Fibroblast of lung (primary cell): ENCODE data around the gene TOM1. TPM values are rescaled to one million over a fixed set of nuclear protein-coding genes. Genes with fewer than 3 reads are reported as not detected.

Source experiments
- DNase-seq, 2 donors: peaks; one replicate each; pipeline versions ENCODE4 v3.0.0 to v3.0.0-alpha.2; 2010; ENCODE audit warnings: low read depth in 2 of 2
- H2AFZ ChIP-seq: 2 replicates; pipeline ENCODE4 v1.5.1; 2012; ENCODE audit warnings: low read length, control low read depth, inconsistent platforms
- H3K27ac ChIP-seq: 2 replicates; pipeline ENCODE4 v1.5.1; 2011; ENCODE audit warnings: low read length, control low read depth; ENCODE audit not compliant: insufficient read depth
- H3K27me3 ChIP-seq: 2 replicates; pipeline ENCODE4 v1.5.1; 2011; ENCODE audit warnings: mild to moderate bottlenecking, low read length; ENCODE audit not compliant: control insufficient read depth, insufficient read depth
- H3K36me3 ChIP-seq: 2 replicates; pipeline ENCODE4 v1.5.1; 2011; ENCODE audit warnings: low read length; ENCODE audit not compliant: control insufficient read depth, insufficient read depth
- H3K4me1 ChIP-seq: 2 replicates; pipeline ENCODE4 v1.5.1; 2011; ENCODE audit warnings: low read length; ENCODE audit not compliant: control insufficient read depth, insufficient read depth; ENCODE audit errors: extremely low read depth
- H3K4me2 ChIP-seq: 2 replicates; pipeline ENCODE4 v1.5.1; 2011; ENCODE audit warnings: low read length, control low read depth; ENCODE audit not compliant: insufficient read depth; ENCODE audit errors: extremely low read depth
- H3K4me3 ChIP-seq, 4 experiments: fragments of 200-600 bp in 1 of 4; sonication (generic) in 1 of 4; replicated peaks in 1 of 4; 2 replicates each; pipeline ENCODE4 v1.5.1; 2011 to 2016; ENCODE audit warnings: low read length in 4 of 4, low read depth in 3 of 4, mild to moderate bottlenecking in 3 of 4, control low read depth in 2 of 4, inconsistent platforms in 1 of 4, mixed read lengths in 1 of 4; ENCODE audit not compliant: insufficient read depth in 1 of 4; ENCODE audit errors: control extremely low read depth in 1 of 4
- H3K79me2 ChIP-seq: 2 replicates; pipeline ENCODE4 v1.5.1; 2012; ENCODE audit warnings: mild to moderate bottlenecking, low read length, inconsistent platforms; ENCODE audit not compliant: control insufficient read depth, insufficient read depth
- H3K9ac ChIP-seq: 2 replicates; pipeline ENCODE4 v1.5.1; 2011; ENCODE audit warnings: mild to moderate bottlenecking, low read length, control low read depth; ENCODE audit not compliant: insufficient read depth
- H3K9me3 ChIP-seq: 2 replicates; pipeline ENCODE4 v1.5.1; 2012; ENCODE audit warnings: low read depth, low read length; ENCODE audit not compliant: control insufficient read depth, insufficient read depth
- H4K20me1 ChIP-seq: 2 replicates; pipeline ENCODE4 v1.5.1; 2011; ENCODE audit warnings: low read length; ENCODE audit not compliant: control insufficient read depth, insufficient read depth; ENCODE audit errors: extremely low read depth
- CTCF ChIP-seq, 2 donors: IDR thresholded peaks in 1 of 2; conservative IDR thresholded peaks in 1 of 2; 1 replicate in 1 of 2; 2 replicates in 1 of 2; pipeline ENCODE4 v1.5.1; 2011 to 2012; ENCODE audit warnings: low read length in 2 of 2, control low read depth in 1 of 2, inconsistent platforms in 1 of 2, low read depth in 1 of 2, mild to moderate bottlenecking in 1 of 2
- EZH2 ChIP-seq: IDR thresholded peaks from 2 replicates; pipeline ENCODE4 v1.5.1; 2012; ENCODE audit warnings: low read length, control low read depth, mild to moderate bottlenecking; ENCODE audit errors: missing control alignments
- polyA plus RNA-seq, 2 donors: library from polyadenylated mRNA; depleted of rRNA in 1 of 2; stranded (reverse) in 1 of 2; unstranded in 1 of 2; fragments of >200 nt; gene quantifications; 2 replicates each; pipeline ENCODE4 v1.2.1, GENCODE V29; 2011 to 2012; ENCODE audit warnings: missing spikeins in 1 of 2
- total RNA-seq: library from RNA; depleted of rRNA; stranded (reverse); fragments of >200 nt; gene quantifications from 2 replicates; pipeline ENCODE4 v1.2.1, GENCODE V29; 2014

The TOM1 gene
- total and polyA plus RNA-seq, 2 donors (not counting 1 experiment from before 2014, with no cell fraction given), result 30.9 to 51.6 TPM

DNA sequence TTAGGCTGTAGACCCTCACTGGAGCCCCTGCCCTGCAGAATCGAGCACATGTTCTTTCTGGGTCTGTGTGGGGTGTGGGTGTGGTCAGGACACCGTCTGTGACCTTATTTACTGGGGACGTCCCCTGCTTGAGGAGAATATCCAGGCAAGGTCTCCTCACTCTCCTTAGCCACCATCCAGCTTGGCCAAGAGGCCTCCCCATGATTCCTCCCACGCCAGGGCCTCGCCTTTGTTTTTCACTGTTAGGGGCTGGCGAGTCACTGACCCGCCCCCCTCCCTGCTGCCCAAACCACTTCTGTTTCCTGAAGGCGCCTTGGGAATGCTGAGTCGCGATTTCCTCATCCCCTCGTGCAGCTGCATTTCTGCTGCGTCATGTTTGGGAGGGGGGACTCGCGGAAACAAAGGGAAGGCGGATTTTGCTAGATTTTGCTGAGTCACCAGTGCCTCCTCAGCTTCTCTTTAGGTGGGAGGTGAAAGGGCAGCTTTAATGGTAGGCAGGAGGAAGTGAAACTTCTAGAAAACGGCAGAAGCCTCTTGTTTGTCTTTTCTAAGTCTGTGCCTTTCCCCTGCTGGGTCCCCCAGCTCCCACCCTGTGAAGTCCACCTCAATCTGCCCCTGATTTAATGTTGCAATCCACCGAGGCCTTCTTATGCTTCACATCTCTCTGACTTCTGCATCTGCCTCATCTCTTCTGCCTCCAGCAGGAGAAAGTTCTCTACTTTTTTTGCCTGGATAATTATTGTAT is 77.2 kb downstream of the TOM1 start:
- peak overlapping the region; percentile 77 for H3K4me2 ChIP-seq
- no peaks in the 10 kb centered on the region for H3K27me3 ChIP-seq
- H3K9ac ChIP-seq, result peak overlapping the region; percentile 58
- H3K27ac ChIP-seq, result peak overlapping the region; percentile 95
- H3K4me1 ChIP-seq, result peaks cover 17% of the 10 kb centered on the region
- no peak for TF ChIP-seq EZH2
- TF ChIP-seq CTCF (conservative IDR thresholded peaks at IDR 0.05 in 1 of 2, IDR thresholded peaks at IDR 0.05 in 1 of 2; ENCODE audit: low read depth in 1 of 2, low read length in 2 of 2), result no peak
- H2AFZ ChIP-seq, result peak overlapping the region; percentile 76
- H3K4me3 ChIP-seq, result peak overlapping the region in 1 of 4 experiments; percentile 9
- DNase-seq, result peak; percentile 97 to 99
- no peaks in the 10 kb centered on the region for H3K36me3 ChIP-seq
- no peaks in the 10 kb centered on the region for H4K20me1 ChIP-seq
- no peaks in the 10 kb centered on the region for H3K9me3 ChIP-seq
- H3K79me2 ChIP-seq, result peaks cover 9% of the 10 kb centered on the region

DNA sequence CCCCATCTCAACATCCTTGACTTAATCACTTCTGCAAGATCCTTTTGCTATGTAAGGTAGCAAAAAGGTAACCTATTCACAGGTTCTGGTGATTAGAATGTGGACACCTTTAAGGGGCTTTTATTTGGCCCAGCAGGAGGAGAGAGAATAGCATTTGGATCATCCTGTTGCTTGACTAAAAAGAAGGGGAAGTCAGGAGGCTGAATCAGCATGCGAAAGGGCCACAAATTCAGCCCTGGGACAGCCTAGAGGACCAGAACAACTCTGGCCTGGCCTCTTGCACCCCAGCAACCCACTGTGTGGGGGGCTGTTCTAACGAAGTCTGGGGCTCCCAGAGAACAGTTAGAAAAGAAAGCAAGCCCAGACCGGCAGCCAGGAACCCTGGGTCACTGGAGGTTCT is 78.0 kb downstream of the TOM1 start:
- TF ChIP-seq EZH2, result no peak
- no peak for TF ChIP-seq CTCF (conservative IDR thresholded peaks at IDR 0.05 in 1 of 2, IDR thresholded peaks at IDR 0.05 in 1 of 2; ENCODE audit: low read depth in 1 of 2, low read length in 2 of 2)
- DNase-seq, result no peak
- Histone ChIP-seq H3K4me1 (peaks cover 16% of the 10 kb centered on the region), H3K9ac (no peak overlapping the region), H3K27me3 (no peaks in the 10 kb centered on the region), H3K4me3 (no peak overlapping the region), H4K20me1 (no peaks in the 10 kb centered on the region), H3K36me3 (no peaks in the 10 kb centered on the region), H2AFZ (no peak overlapping the region), H3K9me3 (no peaks in the 10 kb centered on the region), H3K79me2 (peaks cover 9% of the 10 kb centered on the region), H3K27ac (peak overlapping the region; percentile 95), H3K4me2 (no peak overlapping the region)

DNA sequence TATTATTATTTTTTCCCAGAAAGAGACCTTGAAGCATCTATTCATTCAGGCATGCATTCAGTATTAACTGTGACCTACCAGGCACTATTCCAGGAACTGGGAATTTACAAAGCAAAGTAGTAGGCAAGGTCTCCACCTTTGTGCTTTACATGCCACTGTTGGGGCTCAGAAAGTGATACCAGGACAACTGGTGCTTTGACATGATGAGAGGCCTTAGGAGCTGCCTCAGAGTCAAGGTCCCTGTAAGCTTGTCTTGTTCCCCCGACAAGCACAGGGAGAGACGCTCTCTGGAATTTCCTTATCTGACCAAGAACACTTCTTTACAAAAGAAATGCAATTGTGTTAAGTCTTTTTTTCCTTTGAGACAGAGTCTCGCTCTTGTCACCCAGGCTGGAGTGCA is 78.9 kb downstream of the TOM1 start:
- Histone ChIP-seq H3K4me1 (peaks cover 16% of the 10 kb centered on the region), H3K9ac (no peak overlapping the region), H3K27me3 (no peaks in the 10 kb centered on the region), H3K9me3 (no peaks in the 10 kb centered on the region), H4K20me1 (no peaks in the 10 kb centered on the region), H3K27ac (no peak overlapping the region), H3K4me2 (no peak overlapping the region), H2AFZ (no peak overlapping the region), H3K79me2 (peaks cover 15% of the 10 kb centered on the region), H3K4me3 (no peak overlapping the region), H3K36me3 (peaks cover 4% of the 10 kb centered on the region)
- no peak for TF ChIP-seq CTCF (conservative IDR thresholded peaks at IDR 0.05 in 1 of 2, IDR thresholded peaks at IDR 0.05 in 1 of 2; ENCODE audit: low read depth in 1 of 2, low read length in 2 of 2)
- no peak for TF ChIP-seq EZH2
- DNase-seq, result no peak
